Measurements from ENCODE around the gene LORICRIN. TPM values are rescaled to one million over a fixed set of nuclear protein-coding genes. Genes with fewer than 3 reads are reported as not detected.
A peak's percentile ranks its signal among the peaks of the same experiment; 100 is the strongest.
"Not testable (repeated sequence)": the region's sequence is repeated elsewhere in the genome, so short reads cannot be mapped to it uniquely, and the experiment has no call there.

The LORICRIN gene
- total RNA-seq, 1 donor = not detected

GRCh38 chr1:153220606-153221303 lies 38.7 kb upstream of the LORICRIN start:
- TF ChIP-seq, protein P1, sequence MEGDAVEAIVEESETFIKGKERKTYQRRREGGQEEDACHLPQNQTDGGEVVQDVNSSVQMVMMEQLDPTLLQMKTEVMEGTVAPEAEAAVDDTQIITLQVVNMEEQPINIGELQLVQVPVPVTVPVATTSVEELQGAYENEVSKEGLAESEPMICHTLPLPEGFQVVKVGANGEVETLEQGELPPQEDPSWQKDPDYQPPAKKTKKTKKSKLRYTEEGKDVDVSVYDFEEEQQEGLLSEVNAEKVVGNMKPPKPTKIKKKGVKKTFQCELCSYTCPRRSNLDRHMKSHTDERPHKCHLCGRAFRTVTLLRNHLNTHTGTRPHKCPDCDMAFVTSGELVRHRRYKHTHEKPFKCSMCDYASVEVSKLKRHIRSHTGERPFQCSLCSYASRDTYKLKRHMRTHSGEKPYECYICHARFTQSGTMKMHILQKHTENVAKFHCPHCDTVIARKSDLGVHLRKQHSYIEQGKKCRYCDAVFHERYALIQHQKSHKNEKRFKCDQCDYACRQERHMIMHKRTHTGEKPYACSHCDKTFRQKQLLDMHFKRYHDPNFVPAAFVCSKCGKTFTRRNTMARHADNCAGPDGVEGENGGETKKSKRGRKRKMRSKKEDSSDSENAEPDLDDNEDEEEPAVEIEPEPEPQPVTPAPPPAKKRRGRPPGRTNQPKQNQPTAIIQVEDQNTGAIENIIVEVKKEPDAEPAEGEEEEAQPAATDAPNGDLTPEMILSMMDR (IDR thresholded peaks at IDR 0.05; ENCODE audit: insufficient read depth, low read depth, low read length) = no peak
- DNase-seq (ENCODE audit: low read depth) = no peak
- no peak overlapping the region for H3K4me3 ChIP-seq (ENCODE audit: low read depth, low read length)

DNA sequence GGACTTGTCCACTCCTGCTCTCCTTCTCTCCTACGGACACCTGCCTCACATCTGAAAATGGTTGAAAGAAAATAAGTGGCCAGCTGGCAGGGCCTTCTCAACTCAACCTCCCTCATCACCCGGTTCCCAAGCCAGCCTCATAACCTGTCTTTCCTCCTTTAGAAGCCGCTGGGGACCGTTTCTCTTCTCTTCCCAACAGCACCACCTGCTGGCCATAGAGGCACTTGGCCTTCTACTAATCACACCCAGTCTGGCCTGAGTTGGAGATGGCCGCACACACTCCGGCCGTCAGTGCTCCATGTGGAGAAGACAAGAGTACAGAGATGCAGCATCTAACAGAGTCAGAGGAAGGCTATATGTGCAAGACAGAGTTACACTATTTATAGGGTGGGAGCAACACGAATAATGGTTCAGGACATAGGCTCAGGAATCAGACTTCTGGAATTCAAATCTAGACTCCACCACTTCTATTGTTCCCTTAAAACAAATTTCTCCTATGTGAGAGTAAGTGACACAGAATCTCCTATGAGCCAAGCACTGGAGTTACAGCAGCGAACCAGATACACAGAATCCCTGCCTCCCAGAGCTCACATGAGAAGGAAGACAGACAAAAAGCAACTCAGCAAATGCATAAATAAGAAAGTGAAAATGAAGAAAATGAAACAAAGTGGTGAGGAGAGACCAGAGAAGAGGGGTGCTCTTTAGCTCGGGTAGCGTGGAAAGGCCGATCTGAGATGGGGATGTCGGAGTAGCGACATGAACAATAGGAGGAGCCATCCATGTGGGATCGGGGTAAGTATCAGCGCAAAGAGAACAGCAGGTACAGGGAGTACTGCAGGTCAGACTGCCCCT lies 36.2 kb upstream of the LORICRIN start:
- not testable (repeated sequence) for H3K4me3 ChIP-seq (ENCODE audit: low read depth, low read length)
- peak; percentile 46 for DNase-seq (ENCODE audit: low read depth)
- TF ChIP-seq, protein P1 (IDR thresholded peaks at IDR 0.05; ENCODE audit: insufficient read depth, low read depth, low read length) = peak; percentile 64

- H3K4me3 ChIP-seq (ENCODE audit: low read depth, low read length) = no peak overlapping the region
- DNase-seq (ENCODE audit: low read depth) = no peak
- TF ChIP-seq, protein P1 (IDR thresholded peaks at IDR 0.05; ENCODE audit: insufficient read depth, low read depth, low read length) = no peak
Observed at GRCh38 chr1:153227810-153228209, 31.7 kb upstream of the LORICRIN start.

DNA sequence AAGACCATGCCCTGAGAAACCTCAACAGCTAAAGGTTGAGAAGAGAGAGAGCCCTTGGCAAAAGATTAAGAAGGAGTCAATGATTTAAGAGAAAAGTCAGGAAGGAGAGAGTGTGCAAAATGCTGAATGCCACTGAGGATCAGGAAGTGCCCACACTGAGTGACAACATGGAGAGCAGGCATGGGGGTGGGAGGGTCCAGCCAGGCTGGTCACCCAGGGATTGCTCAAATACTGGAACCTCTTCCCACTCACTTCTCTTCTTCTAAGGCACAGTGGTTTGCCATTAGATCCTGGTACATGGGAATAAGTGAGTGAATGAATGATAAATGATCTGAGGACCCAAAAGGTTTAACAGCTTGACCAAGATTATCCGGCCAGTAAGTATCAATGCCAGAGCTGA lies 31.0 kb upstream of the LORICRIN start:
- DNase-seq (ENCODE audit: low read depth) = no peak
- TF ChIP-seq, protein P1 (IDR thresholded peaks at IDR 0.05; ENCODE audit: insufficient read depth, low read depth, low read length) = no peak
- H3K4me3 ChIP-seq (ENCODE audit: low read depth, low read length) = no peak overlapping the region

DNA sequence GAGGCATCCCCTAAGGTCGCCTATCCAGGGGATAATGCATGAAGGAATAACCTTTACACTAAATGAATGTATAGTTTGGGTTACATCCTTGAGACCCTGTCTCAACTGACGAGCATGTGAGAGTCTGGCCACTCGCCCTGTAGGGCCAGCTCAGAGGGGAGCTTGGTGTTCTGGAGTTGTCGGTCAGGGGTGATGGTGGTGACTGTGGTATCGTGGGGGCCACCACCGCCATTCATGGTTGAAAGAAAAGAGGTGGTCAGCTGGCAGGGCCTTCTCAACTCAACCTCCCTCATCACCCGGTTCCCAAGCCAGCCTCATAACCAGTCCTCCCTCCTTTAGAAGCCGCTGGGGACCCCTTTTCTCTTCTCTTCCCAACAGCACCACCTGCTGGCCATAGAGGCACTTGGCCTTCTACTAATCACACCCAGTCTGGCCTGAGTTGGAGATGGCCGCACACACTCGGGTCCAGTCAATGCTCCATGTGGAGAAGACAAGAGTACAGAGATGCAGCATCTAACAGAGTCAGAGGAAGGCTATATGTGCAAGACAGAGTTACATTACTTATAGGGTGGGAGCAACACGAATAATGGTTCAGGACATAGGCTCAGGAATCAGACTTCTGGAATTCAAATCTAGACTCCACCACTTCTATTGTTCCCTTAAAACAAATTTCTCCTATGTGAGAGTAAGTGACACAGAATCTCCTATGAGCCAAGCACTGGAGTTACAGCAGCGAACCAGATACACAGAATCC lies 30.2 kb upstream of the LORICRIN start:
- DNase-seq (ENCODE audit: low read depth); H3K4me3 ChIP-seq (ENCODE audit: low read depth, low read length): not testable (repeated sequence)
- TF ChIP-seq, protein P1 (IDR thresholded peaks at IDR 0.05; ENCODE audit: insufficient read depth, low read depth, low read length) = peak; percentile 53

GRCh38 chr1:153231363-153231762 lies 28.1 kb upstream of the LORICRIN start:
- H3K4me3 ChIP-seq (ENCODE audit: low read depth, low read length) = no peak overlapping the region
- no peak for DNase-seq (ENCODE audit: low read depth)
- TF ChIP-seq, protein P1 (IDR thresholded peaks at IDR 0.05; ENCODE audit: insufficient read depth, low read depth, low read length) = no peak
